Inflammatory macrophage treated with lipopolysaccharide for 1 hour (primary cell): Measurements from ENCODE around the gene PRKD3.
"Not testable (repeated sequence)": the region's sequence is repeated elsewhere in the genome, so short reads cannot be mapped to it uniquely, and the experiment has no call there.

Experiments used
- DNase-seq, 2 donors: peaks; one replicate each; pipeline ENCODE4 v3.0.0-alpha.2; 2020 to 2022

Gene PRKD3

GRCh38 chr2:37307500-37307899 lies 17.1 kb downstream of the PRKD3 start:
- no peak for DNase-seq

- DNase-seq = no peak
Measured at GRCh38 chr2:37306024-37306423, 18.6 kb downstream of the PRKD3 start.

- no peak for DNase-seq
Measured at GRCh38 chr2:37302701-37303252, 21.9 kb downstream of the PRKD3 start.

- DNase-seq = no peak
Measured at GRCh38 chr2:37301408-37301807, 23.2 kb downstream of the PRKD3 start.

GRCh38 chr2:37300578-37300977 lies 24.1 kb downstream of the PRKD3 start:
- DNase-seq = no peak

GRCh38 chr2:37300146-37300545 lies 24.5 kb downstream of the PRKD3 start:
- peak in 1 of 2 donors; percentile 41 for DNase-seq

GRCh38 chr2:37297632-37298031 lies 27.0 kb downstream of the PRKD3 start:
- no peak for DNase-seq

- no peak for DNase-seq
Measured at GRCh38 chr2:37295469-37296073, 29.1 kb downstream of the PRKD3 start.

GRCh38 chr2:37294858-37295257 lies 29.8 kb downstream of the PRKD3 start:
- not testable (repeated sequence) for DNase-seq

GRCh38 chr2:37291680-37292079 lies 33.0 kb downstream of the PRKD3 start:
- no peak for DNase-seq

GRCh38 chr2:37287966-37288365 lies 36.7 kb downstream of the PRKD3 start:
- DNase-seq = no peak

GRCh38 chr2:37284381-37284780 lies 40.3 kb downstream of the PRKD3 start:
- no peak for DNase-seq

GRCh38 chr2:37283207-37283606 lies 41.4 kb downstream of the PRKD3 start:
- DNase-seq = no peak

- no peak for DNase-seq
Measured at GRCh38 chr2:37282746-37283145, 41.9 kb downstream of the PRKD3 start.

GRCh38 chr2:37281916-37282315 lies 42.7 kb downstream of the PRKD3 start:
- DNase-seq = no peak

- DNase-seq = no peak
Measured at GRCh38 chr2:37276291-37276690, 48.3 kb downstream of the PRKD3 start.
